ENCODE measurements around the gene MTHFSD.

The MTHFSD gene

DNA sequence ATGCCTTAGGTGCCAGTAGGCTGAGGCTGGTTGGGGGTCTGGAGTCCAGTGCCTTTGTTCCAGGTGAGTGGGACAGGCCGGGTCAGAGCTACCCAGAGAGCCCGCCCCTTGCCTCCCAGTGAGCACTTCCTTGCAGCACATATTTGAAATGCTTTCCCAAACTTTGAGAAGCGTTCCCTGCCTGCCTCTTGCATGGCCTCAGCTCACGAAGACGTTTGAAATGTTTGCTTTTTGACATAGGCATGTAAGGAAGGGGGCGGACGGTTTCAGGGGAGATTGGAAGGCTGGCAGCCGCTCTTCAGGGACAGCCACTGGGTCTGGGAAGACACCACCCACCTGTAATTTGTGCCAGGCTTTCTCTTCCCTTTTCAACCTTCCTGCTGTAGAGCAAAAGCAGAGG, 18.2 kb upstream of the MTHFSD start:
- no peak for DNase-seq (ENCODE audit: low read depth)
- TF ChIP-seq, protein P1, sequence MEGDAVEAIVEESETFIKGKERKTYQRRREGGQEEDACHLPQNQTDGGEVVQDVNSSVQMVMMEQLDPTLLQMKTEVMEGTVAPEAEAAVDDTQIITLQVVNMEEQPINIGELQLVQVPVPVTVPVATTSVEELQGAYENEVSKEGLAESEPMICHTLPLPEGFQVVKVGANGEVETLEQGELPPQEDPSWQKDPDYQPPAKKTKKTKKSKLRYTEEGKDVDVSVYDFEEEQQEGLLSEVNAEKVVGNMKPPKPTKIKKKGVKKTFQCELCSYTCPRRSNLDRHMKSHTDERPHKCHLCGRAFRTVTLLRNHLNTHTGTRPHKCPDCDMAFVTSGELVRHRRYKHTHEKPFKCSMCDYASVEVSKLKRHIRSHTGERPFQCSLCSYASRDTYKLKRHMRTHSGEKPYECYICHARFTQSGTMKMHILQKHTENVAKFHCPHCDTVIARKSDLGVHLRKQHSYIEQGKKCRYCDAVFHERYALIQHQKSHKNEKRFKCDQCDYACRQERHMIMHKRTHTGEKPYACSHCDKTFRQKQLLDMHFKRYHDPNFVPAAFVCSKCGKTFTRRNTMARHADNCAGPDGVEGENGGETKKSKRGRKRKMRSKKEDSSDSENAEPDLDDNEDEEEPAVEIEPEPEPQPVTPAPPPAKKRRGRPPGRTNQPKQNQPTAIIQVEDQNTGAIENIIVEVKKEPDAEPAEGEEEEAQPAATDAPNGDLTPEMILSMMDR (IDR thresholded peaks at IDR 0.05; ENCODE audit: control insufficient read depth, extremely low read depth, insufficient read depth): no peak
- no peak overlapping the region for H3K4me3 ChIP-seq (ENCODE audit: low read depth, low read length)

DNA sequence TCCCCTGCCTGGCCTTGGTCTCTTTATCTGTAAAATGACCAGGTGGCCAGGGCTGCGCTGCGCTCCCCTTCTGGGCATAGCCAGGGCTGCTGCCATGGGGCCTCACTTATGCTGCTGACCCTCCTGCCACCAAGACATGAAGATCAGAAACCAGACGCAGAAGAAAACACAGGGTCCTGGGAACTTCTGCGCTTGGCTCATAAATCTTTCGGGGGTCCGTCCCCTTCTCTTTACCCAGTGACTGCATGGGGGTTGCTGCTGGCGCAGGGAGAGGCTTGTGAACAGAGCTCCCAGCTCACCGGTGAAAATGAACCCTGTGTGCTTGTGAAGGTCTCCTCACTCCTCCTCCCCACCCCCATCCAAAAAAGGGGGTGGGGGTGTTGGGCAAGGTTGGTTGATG, 17.6 kb upstream of the MTHFSD start:
- H3K4me3 ChIP-seq (ENCODE audit: low read depth, low read length): no peak overlapping the region
- DNase-seq (ENCODE audit: low read depth): no peak
- TF ChIP-seq, protein P1 (IDR thresholded peaks at IDR 0.05; ENCODE audit: control insufficient read depth, extremely low read depth, insufficient read depth): no peak

DNA sequence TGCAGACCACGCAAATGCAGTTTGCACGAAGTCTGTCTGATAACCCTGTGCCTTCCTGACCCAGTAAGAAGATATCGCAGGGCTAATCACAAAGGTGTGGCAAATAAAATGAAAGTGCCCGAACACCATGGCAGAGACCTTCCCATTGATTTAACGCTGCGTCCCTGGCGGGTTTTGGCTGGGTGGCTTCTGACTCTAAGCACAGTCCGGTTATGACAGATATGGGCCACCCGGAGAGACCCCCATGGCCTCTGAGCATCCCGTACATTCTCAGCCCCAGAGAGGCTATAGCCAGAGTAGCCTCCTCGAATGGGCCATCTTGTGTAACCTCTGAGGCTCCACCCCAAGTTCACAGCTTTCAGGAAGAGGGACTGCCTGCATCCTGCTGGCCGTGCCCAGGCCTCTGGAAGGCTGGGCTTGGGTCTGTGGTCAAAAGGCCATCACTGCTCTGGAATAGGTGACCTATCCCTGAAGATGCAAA, 17.0 kb upstream of the MTHFSD start:
- no peak for DNase-seq (ENCODE audit: low read depth)
- TF ChIP-seq, protein P1 (IDR thresholded peaks at IDR 0.05; ENCODE audit: control insufficient read depth, extremely low read depth, insufficient read depth): no peak
- no peak overlapping the region for H3K4me3 ChIP-seq (ENCODE audit: low read depth, low read length)

DNA sequence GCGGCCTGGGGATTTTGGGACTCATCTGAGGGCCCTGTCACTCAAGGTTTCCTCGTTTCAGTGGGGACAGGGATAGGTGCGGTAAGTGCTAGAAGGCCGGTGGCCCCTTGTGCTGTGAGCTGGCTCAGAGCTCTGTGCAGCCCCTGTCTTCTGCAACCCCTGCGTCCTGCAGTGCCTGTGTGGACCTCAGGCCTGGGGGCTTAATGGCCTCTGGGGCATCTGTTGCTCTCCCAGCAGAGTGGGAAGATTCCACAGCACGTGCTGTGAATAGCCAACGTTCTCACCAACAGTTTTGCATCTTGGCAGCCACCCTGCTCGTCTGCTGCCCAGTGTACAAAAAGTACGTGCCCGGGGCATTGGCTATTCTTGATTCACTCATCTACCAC, 16.5 kb upstream of the MTHFSD start:
- TF ChIP-seq, protein P1 (IDR thresholded peaks at IDR 0.05; ENCODE audit: control insufficient read depth, extremely low read depth, insufficient read depth): no peak
- no peak overlapping the region for H3K4me3 ChIP-seq (ENCODE audit: low read depth, low read length)
- no peak for DNase-seq (ENCODE audit: low read depth)

DNA sequence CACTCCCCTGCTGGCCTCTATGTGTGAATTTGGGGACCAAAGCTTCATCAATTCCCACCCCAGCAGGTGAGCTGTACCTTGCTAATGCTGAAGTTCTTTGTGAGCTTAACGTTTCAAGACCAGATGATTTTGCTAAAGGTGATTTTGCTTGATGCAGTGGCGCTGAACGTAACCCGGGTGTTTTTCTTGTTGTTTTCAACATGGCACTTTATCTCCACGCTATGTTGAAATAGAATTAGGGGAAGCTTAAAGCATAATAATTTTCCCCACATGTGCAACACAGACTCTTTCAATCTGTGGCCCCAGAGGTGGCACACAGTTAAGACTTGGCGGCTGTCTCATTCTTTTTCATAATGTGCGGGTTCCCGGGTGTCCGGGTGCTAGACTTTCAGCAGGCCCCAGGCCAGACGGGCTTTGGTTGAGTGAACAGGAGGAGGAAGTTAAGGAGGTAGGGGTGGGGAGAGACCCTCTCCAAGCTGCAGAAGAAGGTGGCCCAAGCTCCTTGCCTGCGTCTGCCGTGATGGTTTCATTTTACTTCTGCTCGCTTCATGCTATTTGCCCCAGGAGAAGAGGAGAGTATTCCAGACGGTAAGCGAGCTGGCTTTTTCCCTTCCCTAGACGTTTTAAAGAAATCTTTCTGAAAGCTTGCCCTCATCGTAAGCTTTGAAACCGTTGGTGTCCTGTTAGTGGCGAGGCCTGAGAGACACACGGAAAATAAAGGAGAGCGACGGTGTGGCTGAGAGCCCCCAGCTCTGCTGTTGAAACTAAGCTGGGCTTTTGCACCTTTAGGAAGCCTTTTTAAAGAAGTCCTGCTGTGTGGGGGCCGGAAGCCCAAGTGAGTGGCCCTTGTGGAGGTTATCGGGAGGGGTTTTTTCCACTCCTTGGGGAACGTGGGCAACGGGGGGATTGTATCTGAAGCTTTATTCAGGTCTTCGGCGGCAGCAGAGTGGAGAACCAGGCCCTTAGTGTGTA, 15.8 kb upstream of the MTHFSD start:
- no peak for DNase-seq (ENCODE audit: low read depth)
- TF ChIP-seq, protein P1 (IDR thresholded peaks at IDR 0.05; ENCODE audit: control insufficient read depth, extremely low read depth, insufficient read depth): no peak
- H3K4me3 ChIP-seq (ENCODE audit: low read depth, low read length): no peak overlapping the region

DNA sequence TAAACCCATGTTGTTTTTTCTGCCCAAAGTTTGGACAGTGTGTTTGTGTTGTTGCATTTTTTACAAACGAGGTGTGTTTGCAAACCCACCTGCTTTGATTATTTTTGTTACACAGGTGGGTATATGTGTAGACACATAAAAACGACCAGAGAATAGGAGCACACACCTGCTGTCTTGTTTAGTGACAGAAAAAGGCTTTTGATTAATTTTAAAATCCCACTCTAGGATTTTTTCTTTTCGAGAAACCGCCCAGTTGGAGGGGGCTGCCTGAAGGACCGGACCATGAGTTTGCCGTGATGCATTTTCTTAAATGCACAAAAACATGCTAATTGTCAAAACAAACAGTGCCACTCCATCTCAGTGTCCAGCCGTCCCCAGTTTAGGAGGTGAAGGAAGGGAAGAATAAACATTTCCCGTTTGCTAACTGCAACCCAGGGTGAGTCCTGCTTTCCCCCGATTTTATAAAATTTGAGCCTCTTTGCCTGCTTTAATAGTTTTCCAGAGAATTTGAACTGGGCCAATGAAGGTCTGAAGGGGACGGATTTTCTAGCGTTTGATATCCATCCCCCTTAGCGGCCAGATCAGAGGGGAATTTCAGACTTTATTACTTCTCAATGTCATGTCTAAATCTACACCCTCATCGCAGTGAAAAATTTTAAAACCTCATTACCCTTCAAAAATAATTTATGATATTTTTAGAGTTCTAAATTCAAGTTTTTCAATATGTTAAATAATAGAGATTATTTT, 14.8 kb upstream of the MTHFSD start:
- TF ChIP-seq, protein P1 (IDR thresholded peaks at IDR 0.05; ENCODE audit: control insufficient read depth, extremely low read depth, insufficient read depth): no peak
- H3K4me3 ChIP-seq (ENCODE audit: low read depth, low read length): no peak overlapping the region
- no peak for DNase-seq (ENCODE audit: low read depth)
